PFSK-1 (cell line): ENCODE data around the gene CSF3. TPM values are rescaled to one million over a fixed set of nuclear protein-coding genes. Genes with fewer than 3 reads are reported as not detected.

ENCODE experiments used
- FOXP2 ChIP-seq: optimal IDR thresholded peaks from 2 replicates; pipeline ENCODE3; 2011; ENCODE audit warnings: borderline replicate concordance, control low read depth, inconsistent platforms; ENCODE audit not compliant: insufficient read depth; ENCODE audit errors: extremely low read length, extremely low read depth
- POLR2AphosphoS5 ChIP-seq: IDR thresholded peaks from 2 replicates; pipeline ENCODE4 v1.6.1; 2012; ENCODE audit warnings: low read depth, mild to moderate bottlenecking, control low read depth, low read length, moderate library complexity
- SIN3A ChIP-seq: IDR thresholded peaks from 2 replicates; pipeline ENCODE4 v1.6.1; 2012; ENCODE audit warnings: mild to moderate bottlenecking, low read length, moderate library complexity, borderline replicate concordance; ENCODE audit not compliant: insufficient read depth
- TAF1 ChIP-seq: IDR thresholded peaks from 2 replicates; pipeline ENCODE4 v1.6.1; 2012; ENCODE audit warnings: low read length, control low read depth, borderline replicate concordance; ENCODE audit not compliant: insufficient read depth
- polyA plus RNA-seq: library from polyadenylated mRNA; unstranded; fragments of >200 nt; gene quantifications from one replicate; pipeline ENCODE4 v1.2.1, GENCODE V29; 2012; ENCODE audit warnings: low read depth, missing spikeins; ENCODE audit not compliant: insufficient read length
- TF ChIP-seq, protein P1 (sequence below), 2 experiments: IDR thresholded peaks; 2 replicates each; pipeline versions ENCODE4 v1.6.1 to v1.8.0; 2011 to 2012; ENCODE audit warnings: low read depth in 2 of 2, low read length in 2 of 2, control low read depth in 1 of 2, inconsistent platforms in 1 of 2, mild to moderate bottlenecking in 1 of 2, moderate library complexity in 1 of 2; ENCODE audit not compliant: insufficient read depth in 1 of 2

The CSF3 gene, protein sequence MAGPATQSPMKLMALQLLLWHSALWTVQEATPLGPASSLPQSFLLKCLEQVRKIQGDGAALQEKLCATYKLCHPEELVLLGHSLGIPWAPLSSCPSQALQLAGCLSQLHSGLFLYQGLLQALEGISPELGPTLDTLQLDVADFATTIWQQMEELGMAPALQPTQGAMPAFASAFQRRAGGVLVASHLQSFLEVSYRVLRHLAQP
- 0.30 TPM for polyA plus RNA-seq

DNA sequence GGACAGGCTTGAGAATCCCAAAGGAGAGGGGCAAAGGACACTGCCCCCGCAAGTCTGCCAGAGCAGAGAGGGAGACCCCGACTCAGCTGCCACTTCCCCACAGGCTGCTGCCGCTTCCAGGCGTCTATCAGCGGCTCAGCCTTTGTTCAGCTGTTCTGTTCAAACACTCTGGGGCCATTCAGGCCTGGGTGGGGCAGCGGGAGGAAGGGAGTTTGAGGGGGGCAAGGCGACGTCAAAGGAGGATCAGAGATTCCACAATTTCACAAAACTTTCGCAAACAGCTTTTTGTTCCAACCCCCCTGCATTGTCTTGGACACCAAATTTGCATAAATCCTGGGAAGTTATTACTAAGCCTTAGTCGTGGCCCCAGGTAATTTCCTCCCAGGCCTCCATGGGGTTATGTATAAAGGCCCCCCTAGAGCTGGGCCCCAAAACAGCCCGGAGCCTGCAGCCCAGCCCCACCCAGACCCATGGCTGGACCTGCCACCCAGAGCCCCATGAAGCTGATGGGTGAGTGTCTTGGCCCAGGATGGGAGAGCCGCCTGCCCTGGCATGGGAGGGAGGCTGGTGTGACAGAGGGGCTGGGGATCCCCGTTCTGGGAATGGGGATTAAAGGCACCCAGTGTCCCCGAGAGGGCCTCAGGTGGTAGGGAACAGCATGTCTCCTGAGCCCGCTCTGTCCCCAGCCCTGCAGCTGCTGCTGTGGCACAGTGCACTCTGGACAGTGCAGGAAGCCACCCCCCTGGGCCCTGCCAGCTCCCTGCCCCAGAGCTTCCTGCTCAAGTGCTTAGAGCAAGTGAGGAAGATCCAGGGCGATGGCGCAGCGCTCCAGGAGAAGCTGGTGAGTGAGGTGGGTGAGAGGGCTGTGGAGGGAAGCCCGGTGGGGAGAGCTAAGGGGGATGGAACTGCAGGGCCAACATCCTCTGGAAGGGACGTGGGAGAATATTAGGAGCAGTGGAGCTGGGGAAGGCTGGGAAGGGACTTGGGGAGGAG lies at the start of gene CSF3:
CSF3 (plus strand) TSS at position 436 of the 993 bp plus-strand sequence; CDS start at position 471, 35 bp downstream.
- TF ChIP-seq SIN3A (no peak), TAF1 (no peak), FOXP2 (no peak), POLR2AphosphoS5 (no peak)
- TF ChIP-seq, protein P1, sequence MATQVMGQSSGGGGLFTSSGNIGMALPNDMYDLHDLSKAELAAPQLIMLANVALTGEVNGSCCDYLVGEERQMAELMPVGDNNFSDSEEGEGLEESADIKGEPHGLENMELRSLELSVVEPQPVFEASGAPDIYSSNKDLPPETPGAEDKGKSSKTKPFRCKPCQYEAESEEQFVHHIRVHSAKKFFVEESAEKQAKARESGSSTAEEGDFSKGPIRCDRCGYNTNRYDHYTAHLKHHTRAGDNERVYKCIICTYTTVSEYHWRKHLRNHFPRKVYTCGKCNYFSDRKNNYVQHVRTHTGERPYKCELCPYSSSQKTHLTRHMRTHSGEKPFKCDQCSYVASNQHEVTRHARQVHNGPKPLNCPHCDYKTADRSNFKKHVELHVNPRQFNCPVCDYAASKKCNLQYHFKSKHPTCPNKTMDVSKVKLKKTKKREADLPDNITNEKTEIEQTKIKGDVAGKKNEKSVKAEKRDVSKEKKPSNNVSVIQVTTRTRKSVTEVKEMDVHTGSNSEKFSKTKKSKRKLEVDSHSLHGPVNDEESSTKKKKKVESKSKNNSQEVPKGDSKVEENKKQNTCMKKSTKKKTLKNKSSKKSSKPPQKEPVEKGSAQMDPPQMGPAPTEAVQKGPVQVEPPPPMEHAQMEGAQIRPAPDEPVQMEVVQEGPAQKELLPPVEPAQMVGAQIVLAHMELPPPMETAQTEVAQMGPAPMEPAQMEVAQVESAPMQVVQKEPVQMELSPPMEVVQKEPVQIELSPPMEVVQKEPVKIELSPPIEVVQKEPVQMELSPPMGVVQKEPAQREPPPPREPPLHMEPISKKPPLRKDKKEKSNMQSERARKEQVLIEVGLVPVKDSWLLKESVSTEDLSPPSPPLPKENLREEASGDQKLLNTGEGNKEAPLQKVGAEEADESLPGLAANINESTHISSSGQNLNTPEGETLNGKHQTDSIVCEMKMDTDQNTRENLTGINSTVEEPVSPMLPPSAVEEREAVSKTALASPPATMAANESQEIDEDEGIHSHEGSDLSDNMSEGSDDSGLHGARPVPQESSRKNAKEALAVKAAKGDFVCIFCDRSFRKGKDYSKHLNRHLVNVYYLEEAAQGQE (IDR thresholded peaks at IDR 0.05; ENCODE audit: insufficient read depth in 1 of 2, low read depth in 2 of 2, low read length in 2 of 2), result no peak

- TF ChIP-seq FOXP2 (no peak), SIN3A (no peak), TAF1 (no peak), POLR2AphosphoS5 (no peak)
- TF ChIP-seq, protein P1 (IDR thresholded peaks at IDR 0.05; ENCODE audit: insufficient read depth in 1 of 2, low read depth in 2 of 2, low read length in 2 of 2), result no peak
Measured at GRCh38 chr17:39966771-39967170, 48.5 kb upstream of the CSF3 start.

DNA sequence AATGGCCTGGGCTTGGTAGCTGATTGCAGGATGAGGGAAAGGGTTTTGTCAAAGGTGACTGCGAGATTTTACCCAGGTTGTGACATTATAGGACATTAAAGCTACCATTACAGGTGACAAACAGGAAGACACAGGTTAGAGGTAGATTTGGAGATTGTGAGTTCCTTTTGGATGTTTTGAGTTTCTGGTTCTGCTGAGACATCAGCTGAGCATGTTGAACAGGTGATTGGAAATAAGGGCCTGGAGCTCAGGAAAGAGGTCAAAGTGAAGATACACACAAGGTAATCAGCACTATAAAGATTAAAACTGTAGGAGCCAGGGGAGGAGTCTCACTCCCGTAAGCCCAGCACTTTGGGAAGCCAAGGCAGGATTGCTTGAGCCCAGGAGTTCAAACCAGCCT lies 46.5 kb upstream of the CSF3 start:
- TF ChIP-seq POLR2AphosphoS5, result no peak
- no peak for TF ChIP-seq FOXP2
- TF ChIP-seq, protein P1 (IDR thresholded peaks at IDR 0.05; ENCODE audit: insufficient read depth in 1 of 2, low read depth in 2 of 2, low read length in 2 of 2), result no peak
- TF ChIP-seq TAF1, result no peak
- no peak for TF ChIP-seq SIN3A

- TF ChIP-seq SIN3A, result no peak
- TF ChIP-seq POLR2AphosphoS5, result no peak
- TF ChIP-seq TAF1, result no peak
- no peak for TF ChIP-seq FOXP2
- TF ChIP-seq, protein P1 (IDR thresholded peaks at IDR 0.05; ENCODE audit: insufficient read depth in 1 of 2, low read depth in 2 of 2, low read length in 2 of 2), result no peak
Measured at GRCh38 chr17:39969375-39969774, 45.9 kb upstream of the CSF3 start.
